Umbilical cord (tissue), 2 donors: ENCODE measurements around the gene VEGFA. TPM values are rescaled to one million over a fixed set of nuclear protein-coding genes. Genes with fewer than 3 reads are reported as not detected.

ENCODE experiments used
- DNase-seq: peaks from one replicate; pipeline ENCODE4 v3.0.0-alpha.2; 2015; ENCODE audit warnings: low spot score
- total RNA-seq: library from RNA; depleted of rRNA; stranded (reverse); fragments of >200 nt; gene quantifications from one replicate; pipeline ENCODE4 v1.2.3, GENCODE V29; 2014; ENCODE audit warnings: low replicate concordance; ENCODE audit not compliant: insufficient read depth

Gene VEGFA
- total RNA-seq, 1 donor from 2014 or later: 210 TPM

- no peak for DNase-seq
These were observed 50.5 kb downstream of the VEGFA start for GRCh38 chr6:43820486-43820885.

DNA sequence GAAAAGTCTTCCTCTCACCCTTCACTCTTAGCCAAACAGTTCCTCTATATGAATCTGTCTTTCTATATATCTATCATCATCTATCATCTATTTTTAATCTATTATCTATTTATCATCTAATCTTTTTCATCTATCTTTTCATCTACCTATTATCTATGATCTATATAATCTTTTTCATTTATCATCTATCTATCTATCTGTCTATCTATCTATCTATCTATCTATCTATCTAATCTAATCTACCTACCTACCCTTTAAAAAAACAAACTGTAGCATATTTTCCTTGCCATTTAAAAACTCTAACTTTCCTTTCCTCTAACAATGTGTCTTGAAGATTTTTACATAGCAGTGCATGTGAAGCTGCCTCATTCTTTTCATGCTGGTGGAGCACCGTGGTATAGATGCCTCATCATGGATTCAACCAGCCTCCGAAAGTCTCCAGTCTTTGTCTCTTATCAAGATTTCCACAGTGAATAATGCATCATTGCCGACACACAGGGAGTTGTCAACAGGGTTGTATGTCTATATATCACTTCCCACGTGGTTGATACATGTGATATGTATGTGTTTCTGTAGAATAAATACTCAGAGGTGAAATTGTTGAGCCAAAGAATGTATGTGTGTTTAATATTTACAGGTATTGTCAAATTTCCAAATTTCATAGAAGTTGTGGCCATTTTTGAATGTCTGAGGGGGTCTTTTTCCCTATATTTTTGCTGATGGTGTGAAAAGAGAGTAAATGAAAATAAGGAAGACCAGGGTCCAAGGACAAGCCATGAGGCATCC lies 51.3 kb downstream of the VEGFA start:
- DNase-seq: no peak

DNA sequence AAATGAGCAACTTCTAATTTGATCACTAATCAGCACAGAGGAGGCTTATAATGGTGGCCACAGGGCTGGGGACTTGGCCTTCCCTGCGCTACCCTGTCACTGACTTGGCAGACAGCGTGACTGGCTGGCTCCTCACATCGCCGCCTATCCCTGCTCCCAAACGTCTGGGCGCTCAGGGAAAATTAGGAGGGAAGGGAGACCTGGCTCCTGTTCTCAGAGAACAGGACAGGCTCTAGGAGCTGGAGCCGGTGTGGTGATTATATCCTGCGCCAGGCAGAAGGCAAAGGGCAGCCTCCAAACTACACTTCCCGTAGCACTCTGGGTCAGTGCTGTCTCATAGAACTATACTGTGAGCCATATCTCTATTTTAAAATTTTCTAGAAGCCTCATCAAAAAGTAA lies 53.4 kb downstream of the VEGFA start:
- no peak for DNase-seq

DNA sequence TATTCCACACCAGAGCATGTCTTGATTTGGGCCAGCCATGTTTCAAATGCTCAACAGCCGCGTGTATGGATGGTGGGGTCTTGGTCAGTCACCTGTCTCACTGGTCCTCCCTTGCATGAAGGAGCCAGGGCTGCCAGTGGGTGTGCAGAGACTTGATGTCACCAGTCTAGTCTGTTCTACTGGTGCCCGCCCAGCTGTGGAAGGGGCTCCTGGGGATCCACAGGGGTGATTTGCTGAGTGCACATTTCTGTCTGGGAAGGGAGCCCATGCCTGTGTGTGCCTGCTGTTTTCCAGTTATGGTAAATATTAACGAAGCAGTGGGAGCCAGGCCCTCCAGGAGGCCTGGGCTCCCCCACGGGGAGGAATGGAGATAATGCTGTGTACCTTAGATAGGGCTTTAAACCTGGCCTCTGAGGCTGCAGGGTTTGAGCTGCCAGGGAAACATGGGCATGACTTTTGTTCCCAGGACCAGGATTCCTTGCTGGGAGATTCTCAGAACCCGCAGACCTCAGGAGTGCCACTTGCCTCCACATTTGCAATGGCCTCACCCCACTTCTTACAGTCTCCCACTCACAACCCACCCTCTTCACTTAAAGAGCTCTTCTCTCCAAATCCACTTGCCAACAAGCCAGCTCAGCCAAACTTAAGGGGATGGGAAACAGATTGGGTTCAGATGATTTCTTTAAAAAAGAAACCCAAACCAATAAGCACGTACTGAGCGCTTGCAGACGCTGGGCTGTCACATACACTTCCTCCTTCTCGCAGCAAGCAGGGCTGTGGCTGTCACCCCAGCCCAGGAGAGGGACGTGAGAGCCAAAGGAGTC lies 54.1 kb downstream of the VEGFA start:
- DNase-seq: no peak

GRCh38 chr6:43824703-43825064 lies 54.7 kb downstream of the VEGFA start:
- DNase-seq: no peak

DNA sequence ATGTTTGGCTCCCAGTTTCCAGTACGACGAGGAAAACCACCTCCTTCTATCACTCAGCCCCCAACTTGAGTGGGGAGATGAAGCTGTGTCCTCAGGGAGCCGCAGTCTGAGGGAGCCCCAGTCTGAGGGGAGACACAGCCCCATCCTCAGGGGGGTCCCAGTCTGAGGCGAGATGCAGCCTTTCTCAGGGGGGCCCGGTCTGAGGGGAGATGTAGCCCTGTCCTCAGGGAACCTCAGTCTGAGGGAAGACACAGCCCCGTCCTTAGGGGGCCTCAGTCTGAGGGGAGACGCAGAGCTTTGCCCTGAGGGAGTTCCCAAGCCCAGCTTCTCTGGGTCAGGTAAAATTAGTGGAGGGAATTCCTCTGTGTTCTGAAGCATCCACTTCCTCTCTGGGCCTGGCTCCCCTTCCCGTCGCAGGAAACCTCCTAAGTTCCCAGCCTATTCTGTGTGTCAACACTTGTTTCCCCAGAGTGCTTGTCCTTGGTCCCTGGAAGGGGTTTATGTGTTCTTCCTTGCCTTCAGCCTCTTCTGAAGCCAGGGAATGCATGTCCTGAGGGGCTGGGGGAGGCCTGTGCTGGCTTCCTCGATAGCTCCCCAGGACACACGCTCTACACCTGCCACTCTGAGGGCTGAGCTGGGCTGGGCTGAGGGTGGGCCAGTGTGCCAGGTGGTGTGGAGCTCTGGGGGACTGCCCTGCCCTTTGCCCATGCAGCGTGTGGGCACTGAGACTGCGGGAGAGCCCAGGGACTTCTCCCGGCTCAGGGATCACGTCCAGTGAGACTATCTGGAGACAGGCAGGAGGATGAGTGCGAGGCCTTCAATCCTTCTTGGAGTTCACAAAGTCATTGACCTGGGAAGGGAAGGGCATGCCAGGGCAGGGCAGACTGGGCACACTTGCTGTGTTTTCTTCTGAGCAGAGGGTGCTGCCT lies 55.4 kb downstream of the VEGFA start:
- DNase-seq: no peak

- DNase-seq: no peak
These were observed 56.7 kb downstream of the VEGFA start for GRCh38 chr6:43826730-43827129.

DNA sequence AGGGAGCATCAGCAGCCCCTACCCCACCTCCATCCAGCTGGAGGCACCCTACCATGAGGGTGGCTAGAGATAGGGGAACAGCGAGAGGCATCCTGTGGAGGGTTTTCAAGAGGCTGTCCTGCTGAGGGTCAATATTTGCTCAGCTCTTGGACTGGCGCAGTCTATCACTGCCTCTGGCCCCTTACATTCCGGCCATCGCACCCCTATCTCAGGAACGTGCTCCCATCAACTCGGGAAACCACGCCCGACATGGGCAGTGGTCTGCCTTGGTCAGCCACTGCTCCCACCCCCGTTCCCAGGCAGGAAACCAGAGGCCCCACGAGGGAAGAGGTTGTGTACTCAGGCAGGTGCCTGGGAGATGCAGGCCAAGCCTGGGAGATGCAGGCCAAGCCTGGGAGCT lies 57.9 kb downstream of the VEGFA start:
- no peak for DNase-seq

GRCh38 chr6:43828711-43829110 lies 58.7 kb downstream of the VEGFA start:
- DNase-seq: no peak

GRCh38 chr6:43829470-43829869 lies 59.5 kb downstream of the VEGFA start:
- no peak for DNase-seq

DNA sequence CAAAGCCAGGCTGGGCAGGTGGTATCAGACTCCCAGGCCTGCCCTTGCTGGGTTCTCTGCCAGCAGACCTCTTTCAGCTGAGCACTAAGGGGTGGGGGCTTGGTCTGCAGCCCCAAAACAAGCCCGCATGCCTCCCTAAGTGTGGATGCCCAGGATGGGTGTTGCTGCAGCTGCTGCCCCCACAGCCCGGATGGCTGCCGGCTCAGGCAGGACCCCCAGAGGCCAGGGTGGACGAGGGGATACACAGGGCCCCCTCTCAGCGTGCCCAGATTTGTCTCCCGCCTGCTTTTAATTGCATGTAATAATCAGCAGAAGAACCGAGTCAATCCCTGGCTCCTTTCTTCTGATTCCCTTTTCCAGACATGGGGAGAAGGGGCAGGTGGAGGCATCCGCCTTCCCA lies 60.8 kb downstream of the VEGFA start:
- DNase-seq: no peak

DNA sequence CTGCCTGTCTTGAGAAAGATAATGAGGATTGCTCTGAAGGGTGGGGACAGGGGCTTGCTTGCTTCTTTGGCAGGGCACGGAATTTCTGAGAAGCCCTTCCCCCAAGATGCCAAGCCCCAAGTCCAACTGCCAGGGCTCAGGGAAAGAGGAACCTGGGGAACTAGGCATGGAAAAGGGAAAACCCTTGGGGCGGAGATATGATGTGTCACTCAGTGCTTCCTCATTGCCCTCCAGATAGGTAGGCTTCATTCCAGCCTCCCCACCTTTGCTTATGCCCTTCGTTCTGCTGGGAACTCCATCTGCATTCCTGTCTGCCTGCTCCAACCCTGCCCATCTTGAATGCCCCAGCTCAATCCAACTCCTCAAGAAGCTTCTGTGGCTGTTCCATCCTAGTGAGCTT lies 61.2 kb downstream of the VEGFA start:
- no peak for DNase-seq

DNA sequence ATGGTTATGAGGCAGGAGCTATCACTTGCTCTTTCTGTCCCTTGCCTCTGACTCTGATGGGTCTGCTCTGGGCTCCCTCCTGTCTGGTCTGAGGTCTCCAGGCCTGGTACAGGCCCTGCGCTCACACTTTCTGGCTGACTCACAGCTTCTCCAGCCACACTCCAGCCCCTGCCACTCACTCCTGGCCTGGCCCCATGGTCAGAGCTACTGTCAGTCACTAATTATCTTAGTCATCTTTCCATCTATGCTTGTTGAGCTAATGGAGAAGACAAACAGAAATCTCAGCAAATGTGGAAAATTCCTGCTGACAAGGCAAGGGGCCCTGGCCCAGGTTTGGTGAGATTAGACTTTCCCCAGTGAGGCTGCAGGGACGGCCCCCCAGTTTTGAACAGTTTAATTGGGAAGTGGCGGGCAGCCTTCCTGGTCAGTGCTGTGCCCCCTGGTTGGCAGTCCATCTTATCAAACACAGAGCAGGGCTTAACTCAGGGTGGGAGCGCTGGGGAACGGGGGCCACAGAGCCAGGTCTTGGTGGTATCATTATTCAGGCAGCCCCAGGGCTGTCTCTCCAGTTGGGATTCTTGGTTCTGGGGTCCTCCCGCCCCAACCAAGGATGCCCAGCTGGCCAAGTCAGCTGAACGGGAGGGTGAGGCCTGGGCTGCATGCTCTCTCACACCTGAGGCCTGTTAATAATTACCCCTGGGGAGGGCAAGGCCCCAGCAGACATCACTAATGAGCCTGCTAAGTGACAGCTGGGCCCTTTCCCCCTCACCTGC lies 63.4 kb downstream of the VEGFA start:
- no peak for DNase-seq

DNA sequence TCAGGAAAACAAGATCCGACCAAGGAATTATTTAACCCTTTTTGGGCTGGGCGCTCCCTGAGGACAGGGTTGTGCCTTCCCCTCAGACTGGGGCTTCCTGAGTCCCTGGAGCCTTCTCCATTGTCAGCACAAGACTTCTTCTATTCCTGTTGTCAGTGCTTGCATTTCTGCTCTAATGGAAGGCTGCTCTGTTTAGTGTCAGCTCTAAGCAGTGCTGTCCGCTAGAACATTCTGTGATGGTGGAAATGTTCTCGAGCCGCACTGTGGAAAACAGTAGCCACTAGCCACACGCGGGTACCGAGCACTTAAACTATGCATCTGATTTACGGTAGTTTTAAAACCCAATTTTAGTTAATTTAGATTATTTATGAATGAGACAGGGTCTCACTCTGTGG lies 64.0 kb downstream of the VEGFA start:
- DNase-seq: no peak

DNA sequence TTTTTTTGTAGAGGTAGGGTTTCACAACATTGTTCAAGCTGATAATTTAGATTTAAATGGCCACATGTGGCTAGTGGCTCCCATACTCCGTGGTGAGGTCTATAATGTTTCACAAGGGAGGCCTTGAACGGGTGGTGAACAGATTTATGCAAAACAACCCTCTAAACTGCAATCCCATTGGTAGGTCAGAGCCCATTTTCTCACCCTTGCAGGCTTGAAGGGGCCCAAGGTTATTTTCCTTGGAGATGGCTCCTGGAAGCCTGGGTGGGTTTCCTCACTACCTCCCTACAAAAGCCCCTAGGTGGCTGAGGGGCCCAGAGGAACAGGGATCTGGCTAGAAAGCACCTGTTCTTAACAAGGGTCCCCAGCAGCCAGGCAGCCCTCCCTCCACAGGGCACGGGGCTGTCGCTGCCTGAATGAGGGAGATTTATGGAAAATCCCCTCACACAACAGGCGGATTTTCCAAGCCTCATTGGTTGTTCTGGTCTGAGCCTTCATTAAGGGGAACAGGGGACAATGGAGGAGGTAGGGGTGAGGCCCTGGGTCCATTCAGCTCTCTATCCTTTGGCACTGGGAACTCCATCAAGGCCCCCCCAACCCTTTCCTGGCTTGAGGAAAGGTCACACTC lies 64.6 kb downstream of the VEGFA start:
- DNase-seq: no peak

DNA sequence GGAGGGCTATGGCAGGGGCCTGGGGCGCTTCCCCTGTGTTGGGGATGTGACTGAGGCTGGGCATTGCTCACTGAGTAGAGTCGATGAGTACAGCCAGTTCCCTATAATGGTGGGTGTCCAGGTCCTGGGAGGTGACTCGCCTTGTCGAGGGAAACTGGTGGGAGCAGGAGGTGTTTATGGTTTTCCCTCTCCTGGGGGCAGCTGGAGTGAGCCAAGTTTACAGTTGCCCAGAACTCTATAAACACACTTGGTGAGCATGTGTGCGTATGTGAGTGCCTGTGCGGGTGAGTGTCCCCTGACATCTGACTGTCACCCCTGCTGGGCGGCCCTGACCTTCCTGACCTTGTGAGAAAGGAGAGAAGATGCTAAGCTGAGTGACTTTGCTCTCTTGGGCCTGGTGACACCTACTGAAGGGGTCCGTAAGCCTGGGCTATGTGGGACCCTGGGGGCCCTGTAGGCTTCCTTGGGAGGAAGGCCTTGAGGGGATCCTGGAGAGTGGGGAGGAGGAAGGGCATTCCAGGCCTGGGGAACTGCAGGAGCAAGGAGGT lies 65.9 kb downstream of the VEGFA start:
- DNase-seq: no peak
